A673 (cell line): Measurements from ENCODE around the gene DNAL4.

Experiments
- EZH2 ChIP-seq: fragments of 200-600 bp; sonication (generic); IDR thresholded peaks from 2 replicates; pipeline ENCODE4 v1.6.1; 2017; ENCODE audit warnings: borderline replicate concordance, low read depth, mild to moderate bottlenecking, mixed read lengths, antibody characterized with exemption, low read length; ENCODE audit not compliant: poor library complexity, severe bottlenecking
- TF ChIP-seq, protein P1 (sequence below): fragments of 300-800, 200-600 bp; sonication (generic); conservative IDR thresholded peaks from 2 replicates; pipeline ENCODE4 v1.5.1; 2017; ENCODE audit warnings: low read depth, mild to moderate bottlenecking, antibody characterized with exemption, low read length, moderate library complexity, mixed read lengths

DNA sequence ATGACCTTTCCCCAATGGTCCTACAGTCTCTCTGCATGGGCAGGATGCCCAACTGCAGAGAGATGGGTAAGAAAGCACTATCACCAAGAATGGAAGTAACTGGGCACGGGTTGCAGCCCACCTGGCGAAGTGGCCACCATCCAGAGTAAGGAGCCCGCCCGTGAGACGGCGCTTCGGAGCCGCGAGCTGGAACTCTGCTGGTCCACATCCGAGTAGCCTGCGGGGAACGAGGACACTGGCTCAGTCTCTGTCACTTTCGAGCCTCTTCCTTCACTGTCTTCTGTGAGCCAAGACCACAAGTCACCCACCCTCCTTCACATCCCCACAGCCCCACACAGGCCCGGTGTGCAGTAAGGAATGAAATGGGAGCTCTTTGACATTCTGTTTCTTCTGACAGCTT is 43.8 kb downstream of the DNAL4 start:
- TF ChIP-seq, protein P1, sequence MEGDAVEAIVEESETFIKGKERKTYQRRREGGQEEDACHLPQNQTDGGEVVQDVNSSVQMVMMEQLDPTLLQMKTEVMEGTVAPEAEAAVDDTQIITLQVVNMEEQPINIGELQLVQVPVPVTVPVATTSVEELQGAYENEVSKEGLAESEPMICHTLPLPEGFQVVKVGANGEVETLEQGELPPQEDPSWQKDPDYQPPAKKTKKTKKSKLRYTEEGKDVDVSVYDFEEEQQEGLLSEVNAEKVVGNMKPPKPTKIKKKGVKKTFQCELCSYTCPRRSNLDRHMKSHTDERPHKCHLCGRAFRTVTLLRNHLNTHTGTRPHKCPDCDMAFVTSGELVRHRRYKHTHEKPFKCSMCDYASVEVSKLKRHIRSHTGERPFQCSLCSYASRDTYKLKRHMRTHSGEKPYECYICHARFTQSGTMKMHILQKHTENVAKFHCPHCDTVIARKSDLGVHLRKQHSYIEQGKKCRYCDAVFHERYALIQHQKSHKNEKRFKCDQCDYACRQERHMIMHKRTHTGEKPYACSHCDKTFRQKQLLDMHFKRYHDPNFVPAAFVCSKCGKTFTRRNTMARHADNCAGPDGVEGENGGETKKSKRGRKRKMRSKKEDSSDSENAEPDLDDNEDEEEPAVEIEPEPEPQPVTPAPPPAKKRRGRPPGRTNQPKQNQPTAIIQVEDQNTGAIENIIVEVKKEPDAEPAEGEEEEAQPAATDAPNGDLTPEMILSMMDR = no peak
- TF ChIP-seq EZH2 = no peak
